Fibroblast of lung (primary cell): ENCODE results near the gene PCDHGB5.

ENCODE experiments used
- CTCF ChIP-seq, 2 donors: IDR thresholded peaks in 1 of 2; conservative IDR thresholded peaks in 1 of 2; 1 replicate in 1 of 2; 2 replicates in 1 of 2; pipeline ENCODE4 v1.5.1; 2011 to 2012; ENCODE audit warnings: low read length in 2 of 2, control low read depth in 1 of 2, inconsistent platforms in 1 of 2, low read depth in 1 of 2, mild to moderate bottlenecking in 1 of 2
- EZH2 ChIP-seq: IDR thresholded peaks from 2 replicates; pipeline ENCODE4 v1.5.1; 2012; ENCODE audit warnings: low read length, control low read depth, mild to moderate bottlenecking; ENCODE audit errors: missing control alignments

DNA sequence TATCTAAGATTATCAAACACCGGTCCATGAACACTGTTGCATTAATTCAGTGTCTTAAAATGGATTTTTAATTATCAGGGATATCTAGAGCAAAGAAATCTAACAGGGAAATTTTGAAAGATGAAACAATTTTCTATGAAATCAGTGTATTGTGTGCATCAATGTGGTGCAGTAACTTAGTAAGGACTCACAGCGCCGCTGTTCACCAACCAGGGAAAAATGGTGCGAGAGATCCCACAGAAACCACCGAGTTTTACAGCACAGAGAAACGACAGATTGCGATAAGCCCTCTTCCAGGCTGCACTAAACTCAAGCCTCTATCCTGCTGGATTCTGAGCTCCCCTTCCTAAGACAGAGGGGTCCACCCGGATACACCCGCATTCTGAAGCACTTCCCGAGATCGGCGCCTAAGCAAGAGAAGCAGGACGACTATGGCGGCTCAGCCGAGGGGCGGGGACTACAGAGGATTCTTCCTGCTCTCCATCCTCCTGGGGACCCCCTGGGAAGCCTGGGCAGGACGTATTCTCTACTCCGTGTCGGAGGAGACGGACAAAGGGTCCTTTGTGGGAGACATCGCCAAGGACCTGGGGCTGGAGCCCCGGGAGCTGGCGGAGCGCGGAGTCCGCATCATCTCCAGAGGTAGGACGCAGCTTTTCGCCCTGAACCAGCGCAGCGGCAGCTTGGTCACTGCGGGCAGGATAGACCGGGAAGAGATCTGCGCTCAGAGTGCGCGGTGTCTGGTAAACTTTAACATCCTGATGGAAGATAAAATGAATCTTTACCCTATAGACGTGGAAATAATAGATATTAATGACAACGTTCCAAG lies 15.1 kb upstream of the PCDHGB5 start, which contains the start of gene PCDHGA7:
- peak; percentile 51 for TF ChIP-seq CTCF (conservative IDR thresholded peaks at IDR 0.05 in 1 of 2, IDR thresholded peaks at IDR 0.05 in 1 of 2; ENCODE audit: low read depth in 1 of 2, low read length in 2 of 2)
- TF ChIP-seq EZH2, result no peak
